Measurements from ENCODE around the gene CXCL16.

- TF ChIP-seq CTCF (conservative IDR thresholded peaks at IDR 0.05 in 1 of 2, IDR thresholded peaks at IDR 0.05 in 1 of 2; ENCODE audit: low read depth in 1 of 2, low read length in 2 of 2) (no peak), EZH2 (IDR thresholded peaks at IDR 0.05; ENCODE audit: low read length, missing control alignments) (no peak)
Measured at GRCh38 chr17:4739122-4740024, at the start of gene CXCL16, which contains the start of gene ZMYND15.

Measured in fibroblast of lung (primary cell).